DOHH2 (cell line): Measurements from ENCODE around the gene UPK1B.

Source experiments
- CTCF ChIP-seq: fragments of 200-600 bp; sonication (generic); IDR thresholded peaks from one replicate; pipeline ENCODE4 v1.5.1; 2014; ENCODE audit warnings: antibody characterized with exemption, mild to moderate bottlenecking, low read depth, low read length; ENCODE audit not compliant: poor library complexity, severe bottlenecking
- EZH2phosphoT487 ChIP-seq: fragments of 200-600 bp; sonication (generic); IDR thresholded peaks from 2 replicates; pipeline ENCODE4 v1.6.1; 2017; ENCODE audit warnings: borderline replicate concordance, mild to moderate bottlenecking, antibody characterized with exemption, low read length, moderate library complexity, mixed read lengths

GRCh38 chr3:119219069-119219468 is 45.7 kb downstream of the UPK1B start:
- TF ChIP-seq CTCF (no peak), EZH2phosphoT487 (no peak)
